HL-60/S4 treated with retinoic acid at 250 ng/mL for 4 days and 3 days (cell line): Measurements from ENCODE around the gene SLC38A10.

Source experiments
- in situ Hi-C: fragments of 300-500 bp; cut with MboI; formaldehyde crosslinking; loops from 2 replicates; pipeline ENCODE4 v1.7.0; 2022; ENCODE audit warnings: low sequenced_read_pairs

SLC38A10 gene

GRCh38 chr17:81300586-81301155, 5.6 kb upstream of the SLC38A10 start:
- in situ Hi-C loops, result no loop called here

GRCh38 chr17:81299846-81300585, 4.9 kb upstream of the SLC38A10 start:
- in situ Hi-C loops, result no loop called here

- in situ Hi-C loops, result no loop called here
These were observed 4.1 kb upstream of the SLC38A10 start for GRCh38 chr17:81298991-81299738.

GRCh38 chr17:81298325-81298990, 3.4 kb upstream of the SLC38A10 start:
- in situ Hi-C loops, result no loop called here

GRCh38 chr17:81295676-81296381, 722 bp upstream of the SLC38A10 start:
- in situ Hi-C loops, result no loop called here

GRCh38 chr17:81294512-81295030, 536 bp downstream of the SLC38A10 start:
- in situ Hi-C loops, result no loop called here

GRCh38 chr17:81292450-81292849, 2.7 kb downstream of the SLC38A10 start:
- in situ Hi-C loops, result no loop called here

GRCh38 chr17:81291662-81292061, 3.4 kb downstream of the SLC38A10 start:
- in situ Hi-C loops, result no loop called here

GRCh38 chr17:81290230-81290629, 4.9 kb downstream of the SLC38A10 start:
- in situ Hi-C loops, result no loop called here

- in situ Hi-C loops, result no loop called here
These were observed 5.5 kb downstream of the SLC38A10 start for GRCh38 chr17:81289627-81290026.

GRCh38 chr17:81288715-81289114, 6.4 kb downstream of the SLC38A10 start:
- in situ Hi-C loops, result no loop called here

GRCh38 chr17:81287741-81288430, 7.2 kb downstream of the SLC38A10 start:
- in situ Hi-C loops, result no loop called here

- in situ Hi-C loops, result no loop called here
These were observed 8.0 kb downstream of the SLC38A10 start for GRCh38 chr17:81287152-81287551.

- in situ Hi-C loops, result no loop called here
These were observed 8.5 kb downstream of the SLC38A10 start for GRCh38 chr17:81286491-81287145.

GRCh38 chr17:81285894-81286293, 9.2 kb downstream of the SLC38A10 start:
- in situ Hi-C loops, result no loop called here

- in situ Hi-C loops, result no loop called here
These were observed 9.8 kb downstream of the SLC38A10 start for GRCh38 chr17:81285179-81285878.

- in situ Hi-C loops, result no loop called here
These were observed 12.2 kb downstream of the SLC38A10 start for GRCh38 chr17:81282876-81283275.

GRCh38 chr17:81282141-81282540, 13.0 kb downstream of the SLC38A10 start:
- in situ Hi-C loops, result no loop called here

GRCh38 chr17:81280571-81280970, 14.5 kb downstream of the SLC38A10 start:
- in situ Hi-C loops, result no loop called here
